ENCODE measurements around the gene PTPN11. TPM values are rescaled to one million over a fixed set of nuclear protein-coding genes. Genes with fewer than 3 reads are reported as not detected.
"Not testable (repeated sequence)": the region's sequence is repeated elsewhere in the genome, so short reads cannot be mapped to it uniquely, and the experiment has no call there.

PTPN11 gene
- polyA plus RNA-seq, 1 experiment, result 137 TPM

- DNase-seq (ENCODE audit: low read depth, low spot score), result no peak
- Histone ChIP-seq H3K4me3 (ENCODE audit: low read depth, low read length) (no peak overlapping the region), H3K27ac (ENCODE audit: low read depth, low read length) (no peak overlapping the region), H3K9me3 (ENCODE audit: control insufficient read depth, insufficient read depth, low read length) (no peaks in the 10 kb centered on the region), H3K27me3 (ENCODE audit: control insufficient read depth, insufficient read depth, low read length) (no peaks in the 10 kb centered on the region)
- POLR2A ChIA-PET, result no interaction called here
- TF ChIP-seq CTCF (IDR thresholded peaks at IDR 0.05; ENCODE audit: low read depth, low read length), result no peak
- CTCF ChIA-PET, result no interaction called here
These were observed 96.3 kb downstream of the PTPN11 start for GRCh38 chr12:112514926-112515642.

GRCh38 chr12:112515868-112516267 lies 97.1 kb downstream of the PTPN11 start:
- CTCF ChIA-PET, result no interaction called here
- no peaks in the 10 kb centered on the region for H3K27me3 ChIP-seq (ENCODE audit: control insufficient read depth, insufficient read depth, low read length)
- no peak overlapping the region for H3K4me3 ChIP-seq (ENCODE audit: low read depth, low read length)
- H3K27ac ChIP-seq (ENCODE audit: low read depth, low read length), result no peak overlapping the region
- H3K9me3 ChIP-seq (ENCODE audit: control insufficient read depth, insufficient read depth, low read length), result no peaks in the 10 kb centered on the region
- POLR2A ChIA-PET, result no interaction called here
- TF ChIP-seq CTCF (IDR thresholded peaks at IDR 0.05; ENCODE audit: low read depth, low read length), result no peak
- DNase-seq (ENCODE audit: low read depth, low spot score), result no peak

GRCh38 chr12:112517730-112518364 lies 99.1 kb downstream of the PTPN11 start:
- no peak for TF ChIP-seq CTCF (IDR thresholded peaks at IDR 0.05; ENCODE audit: low read depth, low read length)
- DNase-seq (ENCODE audit: low read depth, low spot score), result no peak
- ChIA-PET POLR2A (no interaction called here), CTCF (no interaction called here)
- Histone ChIP-seq H3K4me3 (ENCODE audit: low read depth, low read length) (no peak overlapping the region), H3K9me3 (ENCODE audit: control insufficient read depth, insufficient read depth, low read length) (no peaks in the 10 kb centered on the region), H3K27ac (ENCODE audit: low read depth, low read length) (no peak overlapping the region), H3K27me3 (ENCODE audit: control insufficient read depth, insufficient read depth, low read length) (no peaks in the 10 kb centered on the region)

GRCh38 chr12:112518365-112518735 lies 99.6 kb downstream of the PTPN11 start:
- H3K4me3 ChIP-seq (ENCODE audit: low read depth, low read length), result no peak overlapping the region
- no peaks in the 10 kb centered on the region for H3K27me3 ChIP-seq (ENCODE audit: control insufficient read depth, insufficient read depth, low read length)
- H3K27ac ChIP-seq (ENCODE audit: low read depth, low read length), result no peak overlapping the region
- TF ChIP-seq CTCF (IDR thresholded peaks at IDR 0.05; ENCODE audit: low read depth, low read length), result no peak
- no peak for DNase-seq (ENCODE audit: low read depth, low spot score)
- no peaks in the 10 kb centered on the region for H3K9me3 ChIP-seq (ENCODE audit: control insufficient read depth, insufficient read depth, low read length)
- POLR2A ChIA-PET, result no interaction called here
- CTCF ChIA-PET, result no interaction called here

GRCh38 chr12:112519841-112520340 lies 101.1 kb downstream of the PTPN11 start:
- DNase-seq (ENCODE audit: low read depth, low spot score); H3K9me3 ChIP-seq (ENCODE audit: control insufficient read depth, insufficient read depth, low read length); H3K27me3 ChIP-seq (ENCODE audit: control insufficient read depth, insufficient read depth, low read length); H3K27ac ChIP-seq (ENCODE audit: low read depth, low read length); POLR2A ChIA-PET; CTCF ChIA-PET; H3K4me3 ChIP-seq (ENCODE audit: low read depth, low read length): not testable (repeated sequence)

Measured in AG04450 (cell line).